ENCODE results near the gene CTAGE9.

DNA sequence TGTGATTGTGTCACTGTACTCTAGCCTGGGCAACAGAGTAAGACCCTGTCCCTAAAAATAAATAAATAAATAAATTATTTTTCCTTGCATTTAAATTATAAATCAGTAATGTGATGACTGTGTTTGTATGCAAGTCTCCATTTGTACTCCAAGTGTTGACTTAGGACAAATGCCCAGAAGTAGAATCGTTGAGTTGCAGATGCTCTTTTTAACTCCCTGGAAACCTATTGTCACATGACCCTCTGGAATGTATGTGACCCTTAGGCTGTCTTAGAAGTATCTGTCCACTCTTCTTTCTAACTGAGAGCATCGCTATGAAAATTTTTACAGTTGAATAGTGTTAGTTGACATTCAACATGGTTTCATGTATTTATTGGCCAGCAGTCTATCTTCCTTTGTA lies 28.4 kb downstream of the CTAGE9 start:
- no peak for TF ChIP-seq CTCF (IDR thresholded peaks at IDR 0.05; ENCODE audit: insufficient read depth, low read length, poor library complexity, severe bottlenecking)
- TF ChIP-seq EZH2phosphoT487 (conservative IDR thresholded peaks at IDR 0.05; ENCODE audit: low read length) = no peak
